GM19099 (cell line): ENCODE measurements around the gene CSPG4.

Experiments
- POLR2A ChIP-seq: IDR thresholded peaks from 3 replicates; pipeline ENCODE4 v1.6.1; 2011; ENCODE audit warnings: low read depth; ENCODE audit not compliant: insufficient read length; ENCODE audit errors: extremely low read depth

Gene CSPG4

GRCh38 chr15:75663931-75664421 lies 48.7 kb downstream of the CSPG4 start:
- TF ChIP-seq POLR2A, result no peak

- no peak for TF ChIP-seq POLR2A
These were observed 49.7 kb downstream of the CSPG4 start for GRCh38 chr15:75662823-75663519.

- no peak for TF ChIP-seq POLR2A
These were observed 50.9 kb downstream of the CSPG4 start for GRCh38 chr15:75661756-75662140.

GRCh38 chr15:75661100-75661755 lies 51.4 kb downstream of the CSPG4 start:
- no peak for TF ChIP-seq POLR2A

- TF ChIP-seq POLR2A, result no peak
These were observed 52.6 kb downstream of the CSPG4 start for GRCh38 chr15:75659928-75660645.

GRCh38 chr15:75659141-75659771 lies 53.4 kb downstream of the CSPG4 start:
- no peak for TF ChIP-seq POLR2A

GRCh38 chr15:75656813-75657212 lies 55.8 kb downstream of the CSPG4 start:
- TF ChIP-seq POLR2A, result no peak

- no peak for TF ChIP-seq POLR2A
These were observed 56.3 kb downstream of the CSPG4 start for GRCh38 chr15:75656331-75656730.

- TF ChIP-seq POLR2A, result no peak
These were observed 56.7 kb downstream of the CSPG4 start for GRCh38 chr15:75655931-75656330.

- TF ChIP-seq POLR2A, result no peak
These were observed 58.3 kb downstream of the CSPG4 start for GRCh38 chr15:75654201-75654907.

- no peak for TF ChIP-seq POLR2A
These were observed 59.2 kb downstream of the CSPG4 start for GRCh38 chr15:75653347-75653913.

GRCh38 chr15:75651810-75652543 lies 60.7 kb downstream of the CSPG4 start:
- TF ChIP-seq POLR2A, result no peak

- TF ChIP-seq POLR2A, result no peak
These were observed 61.5 kb downstream of the CSPG4 start for GRCh38 chr15:75650908-75651809.
